Measurements from ENCODE around the gene IL1F10.

DNA sequence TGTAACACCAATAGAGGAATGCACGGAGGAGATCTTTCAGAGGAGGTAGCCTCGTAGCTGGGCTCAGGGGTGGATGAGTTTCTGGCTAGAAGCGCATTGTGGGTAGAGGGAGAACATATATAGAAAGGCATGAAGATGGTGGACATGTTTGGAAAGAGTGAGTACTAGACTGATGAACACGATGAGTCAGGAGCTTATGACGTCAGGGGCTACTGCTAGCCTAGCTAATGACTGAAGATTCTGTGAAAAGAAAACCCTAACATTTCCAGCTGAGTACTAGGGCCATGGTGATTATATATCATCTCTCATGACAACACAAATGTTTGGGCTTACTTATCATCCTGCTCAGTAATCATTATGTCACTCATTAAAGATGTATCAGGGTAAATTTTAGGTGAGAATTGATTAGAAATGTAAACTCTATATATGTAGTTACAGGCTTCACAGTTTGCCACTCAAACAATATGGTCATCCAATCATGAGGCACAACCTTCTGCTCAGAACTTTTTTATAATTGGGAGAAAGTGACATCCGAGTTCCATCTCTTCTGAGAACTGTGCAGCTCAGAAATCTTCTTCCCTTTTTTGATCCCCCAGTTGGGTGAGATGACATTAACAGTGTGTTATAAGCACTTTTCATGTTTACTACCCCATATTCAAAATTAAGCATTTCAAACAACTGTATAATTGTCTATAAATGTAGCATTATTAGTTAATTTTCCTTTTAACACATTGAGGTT, 37.4 kb downstream of the IL1F10 start:
- TF ChIP-seq, protein P1, sequence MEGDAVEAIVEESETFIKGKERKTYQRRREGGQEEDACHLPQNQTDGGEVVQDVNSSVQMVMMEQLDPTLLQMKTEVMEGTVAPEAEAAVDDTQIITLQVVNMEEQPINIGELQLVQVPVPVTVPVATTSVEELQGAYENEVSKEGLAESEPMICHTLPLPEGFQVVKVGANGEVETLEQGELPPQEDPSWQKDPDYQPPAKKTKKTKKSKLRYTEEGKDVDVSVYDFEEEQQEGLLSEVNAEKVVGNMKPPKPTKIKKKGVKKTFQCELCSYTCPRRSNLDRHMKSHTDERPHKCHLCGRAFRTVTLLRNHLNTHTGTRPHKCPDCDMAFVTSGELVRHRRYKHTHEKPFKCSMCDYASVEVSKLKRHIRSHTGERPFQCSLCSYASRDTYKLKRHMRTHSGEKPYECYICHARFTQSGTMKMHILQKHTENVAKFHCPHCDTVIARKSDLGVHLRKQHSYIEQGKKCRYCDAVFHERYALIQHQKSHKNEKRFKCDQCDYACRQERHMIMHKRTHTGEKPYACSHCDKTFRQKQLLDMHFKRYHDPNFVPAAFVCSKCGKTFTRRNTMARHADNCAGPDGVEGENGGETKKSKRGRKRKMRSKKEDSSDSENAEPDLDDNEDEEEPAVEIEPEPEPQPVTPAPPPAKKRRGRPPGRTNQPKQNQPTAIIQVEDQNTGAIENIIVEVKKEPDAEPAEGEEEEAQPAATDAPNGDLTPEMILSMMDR (conservative IDR thresholded peaks at IDR 0.05; ENCODE audit: low read depth, low read length) = no peak
- TF ChIP-seq EZH2 (IDR thresholded peaks at IDR 0.05; ENCODE audit: borderline replicate concordance, low read depth, low read length, poor library complexity, severe bottlenecking) = no peak

All from A673 (cell line).